K562 (cell line): ENCODE results near the gene SLC5A2.
"Not testable (repeated sequence)": the region's sequence is repeated elsewhere in the genome, so short reads cannot be mapped to it uniquely, and the experiment has no call there.

Experiments
- CHD4 ChIP-seq: fragments of 200-600 bp; sonication (generic); IDR thresholded peaks from 3 replicates; pipeline ENCODE4 v1.6.1; 2012; ENCODE audit warnings: low read depth, mild to moderate bottlenecking, mixed read lengths, low read length, inconsistent platforms; ENCODE audit not compliant: insufficient read depth, insufficient replicate concordance, poor library complexity, severe bottlenecking
- CTCF ChIP-seq, 3 experiments: IDR thresholded peaks in 2 of 3; conservative IDR thresholded peaks in 1 of 3; 2 replicates each; pipeline ENCODE4 v1.5.1; 2011 to 2012; ENCODE audit warnings: low read length in 3 of 3, mild to moderate bottlenecking in 3 of 3, control low read depth in 2 of 3, improper control_type of control experiment in 1 of 3, inconsistent platforms in 1 of 3, low read depth in 1 of 3, mixed read lengths in 1 of 3, moderate library complexity in 1 of 3; ENCODE audit not compliant: insufficient read depth in 2 of 3
- E2F1 ChIP-seq: sonication (generic); formaldehyde crosslinking; IDR thresholded peaks from 2 replicates; pipeline ENCODE4 v1.8.1; 2023; ENCODE audit warnings: mild to moderate bottlenecking, missing genetic modification reagents, moderate library complexity
- E2F5 ChIP-seq: sonication (generic); formaldehyde crosslinking; IDR thresholded peaks from 2 replicates; pipeline ENCODE4 v1.8.0; 2022; ENCODE audit warnings: mild to moderate bottlenecking, missing genetic modification reagents
- ELK1 ChIP-seq: sonication (generic); formaldehyde crosslinking; IDR thresholded peaks from 2 replicates; pipeline ENCODE4 v1.8.1; 2022; ENCODE audit warnings: missing genetic modification reagents
- MCM3 ChIP-seq: fragments of 450-650 bp; IDR thresholded peaks from 2 replicates; pipeline ENCODE4 v1.6.1; 2016
- RAD21 ChIP-seq, 2 experiments: fragments of 250-450 bp in 1 of 2; fragments of 450-650 bp in 1 of 2; sonication (Bioruptor Pico) in 1 of 2; formaldehyde crosslinking in 1 of 2; IDR thresholded peaks in 1 of 2; conservative IDR thresholded peaks in 1 of 2; 2 replicates each; pipeline versions ENCODE4 v1.4.0 to v1.8.0; 2020 to 2022; ENCODE audit warnings: mild to moderate bottlenecking in 2 of 2, moderate library complexity in 1 of 2
- TAF1 ChIP-seq: IDR thresholded peaks from 2 replicates; pipeline ENCODE4 v1.6.1; 2011; ENCODE audit warnings: mild to moderate bottlenecking, low read length, moderate library complexity; ENCODE audit not compliant: insufficient read depth, control insufficient read depth, severe bottlenecking; ENCODE audit errors: extremely low read depth
- ZBTB11 ChIP-seq, 3 experiments: fragments of 200-800 bp in 1 of 3; fragments of 250-450 bp in 1 of 3; fragments of 450-650 bp in 1 of 3; sonication (Bioruptor Pico) in 1 of 3; sonication (Bioruptor generic) in 1 of 3; formaldehyde crosslinking in 1 of 3; IDR thresholded peaks; 2 replicates each; pipeline versions ENCODE4 v1.6.1 to v1.8.0; 2016 to 2022; ENCODE audit warnings: mild to moderate bottlenecking in 2 of 3, missing genetic modification characterization in 2 of 3, missing compliant biosample characterization in 1 of 3, moderate library complexity in 1 of 3

- TF ChIP-seq E2F5 (CRISPR knock-in tag); MCM3; CHD4; RAD21 (CRISPR knock-in tag; conservative IDR thresholded peaks at IDR 0.05 in 1 of 2, IDR thresholded peaks at IDR 0.05 in 1 of 2); E2F1; CTCF (IDR thresholded peaks at IDR 0.05 in 2 of 3, conservative IDR thresholded peaks at IDR 0.05 in 1 of 3; ENCODE audit: insufficient read depth in 2 of 3, low read depth in 1 of 3, low read length in 3 of 3); TAF1; ELK1 (CRISPR knock-in tag); ZBTB11 (CRISPR knock-in tag; IDR thresholded peaks at IDR 0.05): not testable (repeated sequence)
Measured at GRCh38 chr16:31445931-31446330, 37.0 kb upstream of the SLC5A2 start.
